ENCODE data around the gene USP5. TPM values are rescaled to one million over a fixed set of nuclear protein-coding genes. Genes with fewer than 3 reads are reported as not detected.

The USP5 gene
- total RNA-seq, 2 donors from 2014 or later = 54.3 to 62.7 TPM

DNA sequence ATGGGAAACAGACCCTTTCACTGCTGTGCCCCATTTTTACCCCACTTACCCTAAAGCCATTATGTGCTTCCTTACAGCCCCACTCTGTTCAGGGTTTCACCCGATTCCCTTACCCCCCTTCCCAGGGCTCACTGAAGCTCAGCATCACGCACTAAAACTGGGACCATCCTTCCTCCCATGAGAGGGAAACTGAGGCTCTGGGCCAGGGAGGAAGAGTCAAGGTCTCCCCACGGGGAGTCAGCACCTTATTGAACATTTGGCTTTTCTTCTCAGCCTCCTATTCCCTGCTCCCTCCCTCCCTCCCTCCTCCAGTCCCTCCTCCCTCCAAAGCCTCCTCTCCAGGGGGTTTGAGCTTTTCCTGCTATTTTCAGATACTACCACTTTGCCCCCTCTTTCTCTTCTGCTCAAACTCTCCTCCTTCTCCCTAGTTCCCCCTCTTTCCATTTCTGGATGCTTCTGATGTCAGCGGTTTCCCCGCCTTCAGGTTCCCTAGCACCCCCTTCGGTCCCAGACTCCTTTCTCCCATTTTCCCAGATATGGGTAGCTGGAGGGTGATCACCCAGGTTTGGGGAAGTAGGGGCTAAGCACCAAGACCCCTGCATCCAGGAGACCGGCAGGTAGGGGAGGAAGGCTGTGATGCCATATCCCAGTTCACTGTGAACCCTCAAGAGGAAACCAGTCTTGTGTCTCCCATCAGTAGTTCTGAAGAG, 29.4 kb upstream of the USP5 start:
- Histone ChIP-seq H3K36me3 (no peaks in the 10 kb centered on the region), H3K27ac (no peak overlapping the region), H3K4me3 (no peak overlapping the region), H3K9me3 (no peaks in the 10 kb centered on the region), H3K4me1 (ENCODE audit: control insufficient read depth in 1 of 2, low read depth in 2 of 2) (peaks cover 12 to 39% of the 10 kb centered on the region in 2 donors), H3K27me3 (replicated peaks; ENCODE audit: insufficient read depth) (peaks cover 10% of the 10 kb centered on the region)
- no peak for ATAC-seq (ENCODE audit: insufficient number of reproducible peaks, low FRiP score, low read depth)
- no peak for DNase-seq (ENCODE audit: low spot score)
- TF ChIP-seq, protein P1, sequence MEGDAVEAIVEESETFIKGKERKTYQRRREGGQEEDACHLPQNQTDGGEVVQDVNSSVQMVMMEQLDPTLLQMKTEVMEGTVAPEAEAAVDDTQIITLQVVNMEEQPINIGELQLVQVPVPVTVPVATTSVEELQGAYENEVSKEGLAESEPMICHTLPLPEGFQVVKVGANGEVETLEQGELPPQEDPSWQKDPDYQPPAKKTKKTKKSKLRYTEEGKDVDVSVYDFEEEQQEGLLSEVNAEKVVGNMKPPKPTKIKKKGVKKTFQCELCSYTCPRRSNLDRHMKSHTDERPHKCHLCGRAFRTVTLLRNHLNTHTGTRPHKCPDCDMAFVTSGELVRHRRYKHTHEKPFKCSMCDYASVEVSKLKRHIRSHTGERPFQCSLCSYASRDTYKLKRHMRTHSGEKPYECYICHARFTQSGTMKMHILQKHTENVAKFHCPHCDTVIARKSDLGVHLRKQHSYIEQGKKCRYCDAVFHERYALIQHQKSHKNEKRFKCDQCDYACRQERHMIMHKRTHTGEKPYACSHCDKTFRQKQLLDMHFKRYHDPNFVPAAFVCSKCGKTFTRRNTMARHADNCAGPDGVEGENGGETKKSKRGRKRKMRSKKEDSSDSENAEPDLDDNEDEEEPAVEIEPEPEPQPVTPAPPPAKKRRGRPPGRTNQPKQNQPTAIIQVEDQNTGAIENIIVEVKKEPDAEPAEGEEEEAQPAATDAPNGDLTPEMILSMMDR (IDR thresholded peaks at IDR 0.05) = no peak

DNA sequence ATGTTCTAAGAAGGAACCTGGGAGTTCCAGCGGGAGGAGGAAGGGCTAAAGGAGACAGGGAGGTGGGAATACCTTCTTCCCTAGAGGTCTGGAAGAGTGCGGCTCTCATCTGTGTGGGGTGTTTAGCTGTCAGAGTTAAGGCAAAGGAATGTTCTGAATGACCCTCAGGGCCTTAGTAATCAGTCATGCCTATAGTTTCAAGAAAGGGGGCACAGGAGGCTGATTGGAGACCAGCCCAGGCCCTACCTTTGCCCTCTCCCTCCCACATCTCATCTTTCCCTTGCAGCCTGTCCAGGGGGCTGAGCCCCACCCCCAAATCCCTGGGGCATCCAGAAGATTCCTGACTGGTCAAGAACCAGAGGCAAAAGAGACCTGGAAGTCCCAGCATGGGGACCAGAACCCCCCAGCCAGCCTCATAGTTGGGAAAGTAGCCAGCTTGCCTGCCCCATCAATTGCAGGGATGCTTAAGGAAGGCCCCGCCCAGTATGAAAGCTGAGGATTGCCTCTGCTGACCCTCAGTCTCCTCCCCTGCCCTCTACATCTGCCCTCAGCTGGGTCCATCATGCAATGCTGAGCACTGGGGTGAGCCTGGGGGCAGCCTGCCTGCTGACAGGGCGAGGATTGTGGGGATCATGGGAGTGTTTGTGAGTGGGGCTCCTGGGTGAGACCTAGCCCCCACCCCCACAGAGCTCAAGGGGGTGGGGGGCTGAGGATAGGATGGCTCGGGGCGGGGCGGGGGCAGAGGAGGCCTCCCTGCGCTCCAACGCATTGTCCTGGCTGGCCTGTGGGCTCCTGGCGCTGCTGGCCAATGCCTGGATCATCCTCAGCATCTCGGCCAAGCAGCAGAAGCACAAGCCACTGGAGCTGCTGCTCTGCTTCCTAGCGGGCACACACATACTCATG, 28.5 kb upstream of the USP5 start:
- peaks cover 12 to 39% of the 10 kb centered on the region in 2 donors for H3K4me1 ChIP-seq (ENCODE audit: control insufficient read depth in 1 of 2, low read depth in 2 of 2)
- ATAC-seq (ENCODE audit: insufficient number of reproducible peaks, low FRiP score, low read depth) (no peak), DNase-seq (ENCODE audit: low spot score) (no peak)
- TF ChIP-seq, protein P1 (IDR thresholded peaks at IDR 0.05) = no peak
- no peak overlapping the region for H3K27ac ChIP-seq
- H3K27me3 ChIP-seq (replicated peaks; ENCODE audit: insufficient read depth) = peaks cover 10% of the 10 kb centered on the region
- no peak overlapping the region for H3K4me3 ChIP-seq
- H3K9me3 ChIP-seq = no peaks in the 10 kb centered on the region
- no peaks in the 10 kb centered on the region for H3K36me3 ChIP-seq

DNA sequence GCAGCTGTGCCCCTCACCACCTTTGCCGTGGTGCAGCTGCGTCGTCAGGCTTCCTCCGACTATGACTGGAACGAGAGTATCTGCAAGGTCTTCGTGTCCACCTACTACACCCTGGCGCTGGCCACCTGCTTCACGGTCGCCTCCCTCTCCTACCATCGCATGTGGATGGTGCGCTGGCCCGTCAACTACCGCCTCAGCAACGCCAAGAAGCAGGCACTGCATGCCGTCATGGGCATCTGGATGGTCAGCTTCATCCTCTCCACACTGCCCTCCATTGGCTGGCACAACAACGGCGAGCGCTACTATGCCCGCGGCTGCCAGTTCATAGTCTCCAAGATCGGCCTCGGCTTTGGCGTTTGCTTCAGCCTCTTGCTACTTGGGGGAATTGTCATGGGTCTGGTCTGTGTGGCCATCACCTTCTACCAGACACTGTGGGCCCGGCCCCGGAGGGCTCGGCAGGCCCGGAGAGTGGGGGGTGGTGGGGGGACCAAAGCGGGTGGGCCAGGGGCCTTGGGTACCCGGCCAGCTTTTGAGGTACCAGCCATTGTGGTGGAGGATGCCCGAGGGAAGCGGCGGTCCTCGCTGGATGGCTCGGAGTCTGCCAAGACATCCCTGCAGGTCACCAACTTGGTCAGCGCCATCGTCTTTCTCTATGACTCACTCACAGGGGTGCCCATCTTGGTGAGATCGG, 27.7 kb upstream of the USP5 start:
- H3K9me3 ChIP-seq = no peaks in the 10 kb centered on the region
- peaks cover 10% of the 10 kb centered on the region for H3K27me3 ChIP-seq (replicated peaks; ENCODE audit: insufficient read depth)

DNA sequence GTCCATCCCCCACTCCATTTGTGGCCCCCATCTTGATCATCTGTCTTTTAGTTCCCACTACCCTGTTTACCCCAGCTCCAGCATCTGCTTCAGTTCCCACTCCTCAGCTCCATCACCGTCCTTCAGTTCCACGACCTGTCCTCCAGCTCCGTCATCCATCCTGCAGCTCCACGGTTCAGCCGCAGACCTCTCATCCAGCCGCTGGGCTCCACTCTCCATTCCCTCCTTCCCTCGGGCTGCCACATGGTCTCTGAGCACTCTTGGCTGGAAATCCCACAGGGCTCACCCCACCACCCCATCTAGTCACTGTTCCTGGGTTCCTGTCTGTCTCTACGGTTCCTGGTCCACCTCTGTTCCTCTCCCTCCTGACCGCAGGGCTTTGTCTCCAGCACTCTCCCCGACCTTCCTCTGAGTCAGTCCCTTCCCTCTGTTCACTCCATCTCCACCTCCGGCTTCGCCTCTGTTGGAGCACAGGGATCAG, 27.0 kb upstream of the USP5 start:
- peaks cover 12 to 46% of the 10 kb centered on the region in 2 donors for H3K4me1 ChIP-seq (ENCODE audit: control insufficient read depth in 1 of 2, low read depth in 2 of 2)
- H3K27me3 ChIP-seq (replicated peaks; ENCODE audit: insufficient read depth) = peaks cover 10% of the 10 kb centered on the region
- H3K4me3 ChIP-seq = peak overlapping the region; percentile 54
- ATAC-seq (ENCODE audit: insufficient number of reproducible peaks, low FRiP score, low read depth) (no peak), DNase-seq (ENCODE audit: low spot score) (no peak)
- no peak overlapping the region for H3K27ac ChIP-seq
- TF ChIP-seq, protein P1 (IDR thresholded peaks at IDR 0.05) = no peak
- no peaks in the 10 kb centered on the region for H3K36me3 ChIP-seq
- no peaks in the 10 kb centered on the region for H3K9me3 ChIP-seq

More for the DNA sequence above, 27.7 kb upstream of the USP5 start:
- DNase-seq (ENCODE audit: low spot score) = no peak
- no peak overlapping the region for H3K27ac ChIP-seq
- TF ChIP-seq, protein P1 (IDR thresholded peaks at IDR 0.05) = no peak
- no peaks in the 10 kb centered on the region for H3K36me3 ChIP-seq
- no peak for ATAC-seq (ENCODE audit: insufficient number of reproducible peaks, low FRiP score, low read depth)
- H3K4me1 ChIP-seq (ENCODE audit: control insufficient read depth in 1 of 2, low read depth in 2 of 2) = peaks cover 12 to 39% of the 10 kb centered on the region in 2 donors
- H3K4me3 ChIP-seq = no peak overlapping the region
